ENCODE results near the gene ADARB1.

DNA sequence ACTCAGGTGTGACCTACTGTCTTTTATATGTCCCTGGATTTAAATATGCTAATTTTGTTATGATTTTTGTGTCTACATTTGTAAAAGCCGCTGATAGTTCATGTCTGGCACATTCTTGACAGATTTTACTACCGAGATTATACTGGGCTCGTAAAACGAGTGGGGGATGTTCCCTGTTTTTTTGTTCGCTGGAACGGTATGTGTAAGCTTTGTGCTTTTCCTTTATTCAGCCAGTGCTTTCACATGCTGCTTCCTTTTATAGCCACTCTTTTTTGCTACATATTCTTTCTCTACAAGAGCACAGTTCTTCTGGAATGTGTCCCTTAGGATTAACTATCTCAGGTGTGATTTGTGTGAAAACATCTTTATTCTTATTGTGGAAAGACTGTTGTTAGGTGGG, 46.6 kb downstream of the ADARB1 start:
- TF ChIP-seq, protein P1, sequence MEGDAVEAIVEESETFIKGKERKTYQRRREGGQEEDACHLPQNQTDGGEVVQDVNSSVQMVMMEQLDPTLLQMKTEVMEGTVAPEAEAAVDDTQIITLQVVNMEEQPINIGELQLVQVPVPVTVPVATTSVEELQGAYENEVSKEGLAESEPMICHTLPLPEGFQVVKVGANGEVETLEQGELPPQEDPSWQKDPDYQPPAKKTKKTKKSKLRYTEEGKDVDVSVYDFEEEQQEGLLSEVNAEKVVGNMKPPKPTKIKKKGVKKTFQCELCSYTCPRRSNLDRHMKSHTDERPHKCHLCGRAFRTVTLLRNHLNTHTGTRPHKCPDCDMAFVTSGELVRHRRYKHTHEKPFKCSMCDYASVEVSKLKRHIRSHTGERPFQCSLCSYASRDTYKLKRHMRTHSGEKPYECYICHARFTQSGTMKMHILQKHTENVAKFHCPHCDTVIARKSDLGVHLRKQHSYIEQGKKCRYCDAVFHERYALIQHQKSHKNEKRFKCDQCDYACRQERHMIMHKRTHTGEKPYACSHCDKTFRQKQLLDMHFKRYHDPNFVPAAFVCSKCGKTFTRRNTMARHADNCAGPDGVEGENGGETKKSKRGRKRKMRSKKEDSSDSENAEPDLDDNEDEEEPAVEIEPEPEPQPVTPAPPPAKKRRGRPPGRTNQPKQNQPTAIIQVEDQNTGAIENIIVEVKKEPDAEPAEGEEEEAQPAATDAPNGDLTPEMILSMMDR (IDR thresholded peaks at IDR 0.05; ENCODE audit: low read depth, low read length), result no peak
- no peak for TF ChIP-seq POLR2A (IDR thresholded peaks at IDR 0.05; ENCODE audit: extremely low read depth, insufficient read length)

Measured in NB4 (cell line).